IgD-negative memory B cell (primary cell): ENCODE results near the gene DLL1. TPM values are rescaled to one million over a fixed set of nuclear protein-coding genes. Genes with fewer than 3 reads are reported as not detected.

Source experiments
- H3K27ac Mint-ChIP-seq, 3 donors: one replicate each; pipeline ENCODE4 v1.8.0; 2020 to 2022; ENCODE audit warnings: mild to moderate bottlenecking in 3 of 3, mixed read lengths in 3 of 3, moderate library complexity in 1 of 3
- H3K27me3 Mint-ChIP-seq: one replicate; pipeline ENCODE4 v1.8.0; 2021; ENCODE audit warnings: mixed read lengths
- H3K36me3 Mint-ChIP-seq: one replicate; pipeline ENCODE4 v1.8.0; 2020; ENCODE audit warnings: mild to moderate bottlenecking, mixed read lengths
- H3K4me1 Mint-ChIP-seq, 3 donors: one replicate each; pipeline ENCODE4 v1.8.0; 2020 to 2022; ENCODE audit warnings: mixed read lengths in 3 of 3, mild to moderate bottlenecking in 1 of 3
- H3K4me3 Mint-ChIP-seq, 4 donors: one replicate each; pipeline ENCODE4 v1.8.0; 2020 to 2022; ENCODE audit warnings: mild to moderate bottlenecking in 4 of 4, mixed read lengths in 4 of 4, moderate library complexity in 3 of 4
- H3K9me3 Mint-ChIP-seq, 3 donors: one replicate each; pipeline ENCODE4 v1.8.0; 2020 to 2021; ENCODE audit warnings: mixed read lengths in 3 of 3, mild to moderate bottlenecking in 1 of 3
- polyA plus RNA-seq: library from polyadenylated mRNA; unstranded; fragments of 300-500 nt; fragmentation: Illumina TruSeq; gene quantifications from one replicate; pipeline ENCODE4 v1.2.3, GENCODE V29; 2021

DLL1 gene
- polyA plus RNA-seq, 1 donor from 2014 or later: 0.10 TPM

- Mint-ChIP-seq H3K4me1 (no peaks in the 10 kb centered on the region), H3K4me3 (no peak overlapping the region), H3K9me3 (no peaks in the 10 kb centered on the region), H3K27me3 (peaks cover 12% of the 10 kb centered on the region), H3K36me3 (no peaks in the 10 kb centered on the region), H3K27ac (no peak overlapping the region)
Observed at GRCh38 chr6:170248861-170249600, 41.8 kb downstream of the DLL1 start.

GRCh38 chr6:170248111-170248805 lies 42.6 kb downstream of the DLL1 start:
- no peaks in the 10 kb centered on the region for H3K36me3 Mint-ChIP-seq
- peaks cover 0 to under 1% (median 0%) of the 10 kb centered on the region in 3 donors for H3K4me1 Mint-ChIP-seq
- no peak overlapping the region for H3K4me3 Mint-ChIP-seq
- peaks cover 8% of the 10 kb centered on the region for H3K27me3 Mint-ChIP-seq
- no peak overlapping the region for H3K27ac Mint-ChIP-seq
- H3K9me3 Mint-ChIP-seq: no peaks in the 10 kb centered on the region

- Mint-ChIP-seq H3K27me3 (peaks cover 8% of the 10 kb centered on the region), H3K4me3 (no peak overlapping the region), H3K27ac (no peak overlapping the region), H3K36me3 (no peaks in the 10 kb centered on the region), H3K9me3 (no peaks in the 10 kb centered on the region), H3K4me1 (peaks cover 0 to 3% (median 0%) of the 10 kb centered on the region in 3 donors)
Observed at GRCh38 chr6:170247178-170247701, 43.6 kb downstream of the DLL1 start.

GRCh38 chr6:170245475-170245992 lies 45.3 kb downstream of the DLL1 start:
- H3K27me3 Mint-ChIP-seq: peaks cover under 1% of the 10 kb centered on the region
- H3K4me1 Mint-ChIP-seq: peaks cover 0 to 3% (median 0%) of the 10 kb centered on the region in 3 donors
- H3K27ac Mint-ChIP-seq: no peak overlapping the region
- no peak overlapping the region for H3K4me3 Mint-ChIP-seq
- H3K9me3 Mint-ChIP-seq: no peaks in the 10 kb centered on the region
- no peaks in the 10 kb centered on the region for H3K36me3 Mint-ChIP-seq

- peaks cover 0 to 3% (median 0%) of the 10 kb centered on the region in 3 donors for H3K4me1 Mint-ChIP-seq
- H3K27ac Mint-ChIP-seq: no peak overlapping the region
- H3K9me3 Mint-ChIP-seq: no peaks in the 10 kb centered on the region
- H3K36me3 Mint-ChIP-seq: no peaks in the 10 kb centered on the region
- H3K4me3 Mint-ChIP-seq: no peak overlapping the region
- no peaks in the 10 kb centered on the region for H3K27me3 Mint-ChIP-seq
Observed at GRCh38 chr6:170244721-170245474, 46.0 kb downstream of the DLL1 start.

- H3K27me3 Mint-ChIP-seq: no peaks in the 10 kb centered on the region
- no peak overlapping the region for H3K4me3 Mint-ChIP-seq
- no peaks in the 10 kb centered on the region for H3K36me3 Mint-ChIP-seq
- H3K27ac Mint-ChIP-seq: no peak overlapping the region
- H3K9me3 Mint-ChIP-seq: no peaks in the 10 kb centered on the region
- peaks cover 0 to 3% (median 0%) of the 10 kb centered on the region in 3 donors for H3K4me1 Mint-ChIP-seq
Observed at GRCh38 chr6:170243791-170244291, 47.0 kb downstream of the DLL1 start.

GRCh38 chr6:170243386-170243785 lies 47.5 kb downstream of the DLL1 start:
- Mint-ChIP-seq H3K27me3 (no peaks in the 10 kb centered on the region), H3K27ac (no peak overlapping the region), H3K36me3 (no peaks in the 10 kb centered on the region), H3K9me3 (no peaks in the 10 kb centered on the region), H3K4me1 (peaks cover 0 to 3% (median 0%) of the 10 kb centered on the region in 3 donors), H3K4me3 (no peak overlapping the region)

- Mint-ChIP-seq H3K9me3 (no peaks in the 10 kb centered on the region), H3K4me3 (no peak overlapping the region), H3K27me3 (peaks cover 4% of the 10 kb centered on the region), H3K4me1 (peaks cover 0 to 3% (median 0%) of the 10 kb centered on the region in 3 donors), H3K27ac (no peak overlapping the region), H3K36me3 (no peaks in the 10 kb centered on the region)
Observed at GRCh38 chr6:170238741-170239565, 51.9 kb downstream of the DLL1 start.

GRCh38 chr6:170237999-170238740 lies 52.7 kb downstream of the DLL1 start:
- H3K27me3 Mint-ChIP-seq: peaks cover 4% of the 10 kb centered on the region
- H3K4me1 Mint-ChIP-seq: peaks cover 0 to 2% (median 0%) of the 10 kb centered on the region in 3 donors
- H3K36me3 Mint-ChIP-seq: no peaks in the 10 kb centered on the region
- H3K9me3 Mint-ChIP-seq: no peaks in the 10 kb centered on the region
- no peak overlapping the region for H3K4me3 Mint-ChIP-seq
- no peak overlapping the region for H3K27ac Mint-ChIP-seq

- Mint-ChIP-seq H3K4me3 (no peak overlapping the region), H3K27me3 (peaks cover 4% of the 10 kb centered on the region), H3K36me3 (no peaks in the 10 kb centered on the region), H3K4me1 (no peaks in the 10 kb centered on the region), H3K27ac (no peak overlapping the region), H3K9me3 (no peaks in the 10 kb centered on the region)
Observed at GRCh38 chr6:170236131-170236836, 54.6 kb downstream of the DLL1 start.

- Mint-ChIP-seq H3K27me3 (peaks cover 4% of the 10 kb centered on the region), H3K4me3 (no peak overlapping the region), H3K36me3 (no peaks in the 10 kb centered on the region), H3K4me1 (no peaks in the 10 kb centered on the region), H3K27ac (no peak overlapping the region), H3K9me3 (no peaks in the 10 kb centered on the region)
Observed at GRCh38 chr6:170235391-170236125, 55.3 kb downstream of the DLL1 start.

- no peaks in the 10 kb centered on the region for H3K36me3 Mint-ChIP-seq
- peaks cover 0 to 3% (median 0%) of the 10 kb centered on the region in 3 donors for H3K9me3 Mint-ChIP-seq
- no peak overlapping the region for H3K4me3 Mint-ChIP-seq
- no peaks in the 10 kb centered on the region for H3K4me1 Mint-ChIP-seq
- H3K27ac Mint-ChIP-seq: no peak overlapping the region
- peaks cover 4% of the 10 kb centered on the region for H3K27me3 Mint-ChIP-seq
Observed at GRCh38 chr6:170234419-170234818, 56.5 kb downstream of the DLL1 start.
